ENCODE data around the gene LAMTOR3. TPM values are rescaled to one million over a fixed set of nuclear protein-coding genes. Genes with fewer than 3 reads are reported as not detected.

The LAMTOR3 gene
- total and polyA plus RNA-seq, 2 donors (not counting 3 experiments of a cell fraction or from before 2014, with no cell fraction given), result 25.3 to 31.0 TPM

DNA sequence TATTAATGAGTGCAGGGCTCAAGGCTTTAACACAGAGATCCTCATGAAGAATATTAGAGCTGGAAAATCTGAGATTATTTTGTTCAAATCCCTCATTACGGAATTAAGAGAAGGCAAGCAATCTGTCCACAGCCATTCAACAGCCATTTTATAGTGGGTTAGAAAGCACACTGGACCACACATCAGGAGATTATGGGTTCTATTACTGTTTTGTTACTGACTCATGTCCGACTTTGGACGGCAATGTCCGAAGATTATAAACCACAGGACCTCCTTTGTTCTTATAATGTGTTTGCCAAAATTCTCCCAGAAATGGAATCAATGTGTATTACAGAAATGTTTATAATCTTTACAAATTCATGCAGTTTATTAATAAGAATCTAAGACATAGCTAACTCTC is 8.1 kb downstream of the LAMTOR3 start:
- H3K9me1 ChIP-seq (replicated peaks; ENCODE audit: control insufficient read depth, extremely low read depth, insufficient read depth, low read length), result no peaks in the 10 kb centered on the region
- H2AFZ ChIP-seq (ENCODE audit: low read depth, low read length), result no peak overlapping the region
- H3K79me2 ChIP-seq (ENCODE audit: control insufficient read depth, insufficient read depth, low read length), result peaks cover 22% of the 10 kb centered on the region
- intact Hi-C loops (cut with micrococcal nuclease) (no loop called here), dilution Hi-C loops (cut with MboI; ENCODE audit: extremely low pct_ligation_motif_present, low sequenced_read_pairs) (no loop called here)
- POLR2A ChIA-PET, result no interaction called here
- H3K9ac ChIP-seq (replicated peaks; ENCODE audit: extremely low read depth, insufficient read depth, low read length), result no peak overlapping the region
- no peaks in the 10 kb centered on the region for H3K9me3 ChIP-seq (replicated peaks; ENCODE audit: control insufficient read depth, insufficient read depth, low read length)
- no TSS peak for BruUV-seq (replicated peaks)
- H3K36me3 ChIP-seq (ENCODE audit: control insufficient read depth in 2 of 2, extremely low read depth in 1 of 2, insufficient read depth in 2 of 2, low read length in 2 of 2), result peaks cover 0 to 9% of the 10 kb centered on the region in 2 experiments
- no peaks in the 10 kb centered on the region for H3K27me3 ChIP-seq (ENCODE audit: control insufficient read depth in 2 of 2, insufficient read depth in 2 of 2, low read length in 2 of 2)
- H3K4me2 ChIP-seq (ENCODE audit: insufficient read depth, low read length), result no peak overlapping the region
- no peak overlapping the region for H3K4me3 ChIP-seq (replicated peaks in 1 of 3; ENCODE audit: insufficient read depth in 1 of 3, low read depth in 1 of 3, low read length in 3 of 3)
- CTCF ChIA-PET, result no interaction called here
- no peaks in the 10 kb centered on the region for H4K20me1 ChIP-seq (replicated peaks; ENCODE audit: control insufficient read depth, extremely low read depth, insufficient read depth, low read length)
- no peak for DNase-seq (ENCODE audit: low read depth, low spot score)
- H3K4me1 ChIP-seq (ENCODE audit: control insufficient read depth, extremely low read depth, insufficient read depth, low read length), result no peaks in the 10 kb centered on the region
- FAIRE-seq, result no peak
- TF ChIP-seq FOS (IDR thresholded peaks at IDR 0.05; ENCODE audit: borderline replicate concordance, insufficient read depth, low read length), result no peak
- TF ChIP-seq, protein P1, sequence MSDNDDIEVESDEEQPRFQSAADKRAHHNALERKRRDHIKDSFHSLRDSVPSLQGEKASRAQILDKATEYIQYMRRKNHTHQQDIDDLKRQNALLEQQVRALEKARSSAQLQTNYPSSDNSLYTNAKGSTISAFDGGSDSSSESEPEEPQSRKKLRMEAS (IDR thresholded peaks at IDR 0.05; ENCODE audit: insufficient read depth, insufficient read length), result no peak
- no peak for TF ChIP-seq GATA2 (IDR thresholded peaks at IDR 0.05; ENCODE audit: insufficient read depth, insufficient read length, low read depth, low read length)
- no peak for TF ChIP-seq JUN (IDR thresholded peaks at IDR 0.05; ENCODE audit: borderline replicate concordance, insufficient read depth, insufficient read length, low read depth)
- no peak for TF ChIP-seq POLR2AphosphoS5 (IDR thresholded peaks at IDR 0.05; ENCODE audit: insufficient read depth, low read depth, low read length)
- TF ChIP-seq POLR2A (IDR thresholded peaks at IDR 0.05; ENCODE audit: low read depth, low read length), result no peak
- TF ChIP-seq EZH2 (IDR thresholded peaks at IDR 0.05; ENCODE audit: borderline replicate concordance, low read depth, low read length, severe bottlenecking), result no peak
- no peak for TF ChIP-seq MYC (IDR thresholded peaks at IDR 0.05; ENCODE audit: low read depth, low read length)
- no peak for TF ChIP-seq CTCF (IDR thresholded peaks at IDR 0.05; ENCODE audit: extremely low read depth in 1 of 2, insufficient read depth in 1 of 2, low read depth in 1 of 2, low read length in 2 of 2)
- H3K27ac ChIP-seq (ENCODE audit: insufficient read depth, low read depth, low read length), result no peak overlapping the region
